ENCODE measurements around the gene DDX52.

GRCh38 chr17:37643118-37643766, at the start of gene DDX52:
- no peak for TF ChIP-seq CTCF (conservative IDR thresholded peaks at IDR 0.05 in 1 of 2, IDR thresholded peaks at IDR 0.05 in 1 of 2; ENCODE audit: low read depth in 1 of 2, low read length in 2 of 2)
- no peak for TF ChIP-seq EZH2 (IDR thresholded peaks at IDR 0.05; ENCODE audit: low read length, missing control alignments)

Measured in fibroblast of lung (primary cell).